Activated effector memory CD4-positive, alpha-beta T cell treated with anti-CD3 and anti-CD28 coated beads, Interleukin-2, amount 50 U/mL, for 16 hours (primary cell): Measurements from ENCODE around the gene FAM53A.

Experiments used
- DNase-seq: peaks from one replicate; pipeline ENCODE4 v3.0.0-alpha.2; 2020

FAM53A gene

GRCh38 chr4:1601852-1602654 lies 82.1 kb downstream of the FAM53A start:
- DNase-seq: peak; percentile 58

DNA sequence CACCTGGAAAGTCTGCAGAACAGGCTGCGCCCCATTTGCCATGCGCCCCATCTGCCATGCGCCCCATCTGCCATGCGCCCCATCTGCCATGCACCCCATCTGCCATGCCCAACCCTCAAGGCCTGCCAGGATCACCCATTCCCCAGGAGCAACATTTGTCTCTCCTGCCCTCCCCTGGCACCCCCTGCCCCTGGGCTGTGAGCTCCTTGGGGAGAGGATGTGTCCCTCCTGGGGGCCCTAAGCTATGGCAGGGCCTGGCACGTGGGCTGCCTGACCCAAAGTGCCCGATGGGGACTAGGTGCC lies 82.6 kb downstream of the FAM53A start:
- peak; percentile 19 for DNase-seq

- DNase-seq: peak; percentile 53
Observed at GRCh38 chr4:1600811-1601532, 83.1 kb downstream of the FAM53A start.

GRCh38 chr4:1600211-1600780 lies 83.8 kb downstream of the FAM53A start:
- DNase-seq: no peak

DNA sequence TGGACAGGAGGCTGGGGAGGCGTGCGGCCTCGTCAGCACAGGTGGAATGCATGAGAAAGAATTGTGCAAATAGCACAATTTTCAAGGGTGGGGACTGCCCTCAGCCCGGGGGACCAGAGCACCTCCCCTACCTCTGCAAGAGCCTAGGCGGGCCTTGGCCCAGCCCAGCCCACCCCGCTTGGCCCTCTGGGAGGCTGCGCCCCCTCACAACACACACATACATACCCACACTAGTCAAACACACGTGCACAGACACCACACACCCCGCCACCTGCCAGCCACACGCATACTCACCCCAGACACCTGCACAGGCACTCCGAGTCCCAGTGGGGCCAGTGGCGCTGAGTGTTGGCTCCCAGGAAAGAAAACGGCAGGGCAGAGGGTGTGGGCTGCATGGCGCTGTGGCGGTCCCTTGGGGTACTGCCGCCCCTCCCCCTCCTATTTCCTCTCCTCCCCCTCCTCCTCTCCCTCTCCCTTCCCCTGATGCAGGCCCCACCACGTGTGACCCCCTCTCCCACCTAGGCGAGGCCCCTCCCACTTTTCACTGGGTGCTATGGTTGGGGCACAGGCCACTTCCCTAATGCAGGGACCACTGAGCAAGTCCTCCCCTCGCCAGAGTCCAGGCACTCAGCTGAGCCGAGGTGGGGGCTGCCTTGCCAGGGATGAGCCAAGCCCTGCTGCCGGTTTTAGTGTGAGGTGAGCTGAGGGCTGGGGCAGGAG lies 84.5 kb downstream of the FAM53A start:
- no peak for DNase-seq

DNA sequence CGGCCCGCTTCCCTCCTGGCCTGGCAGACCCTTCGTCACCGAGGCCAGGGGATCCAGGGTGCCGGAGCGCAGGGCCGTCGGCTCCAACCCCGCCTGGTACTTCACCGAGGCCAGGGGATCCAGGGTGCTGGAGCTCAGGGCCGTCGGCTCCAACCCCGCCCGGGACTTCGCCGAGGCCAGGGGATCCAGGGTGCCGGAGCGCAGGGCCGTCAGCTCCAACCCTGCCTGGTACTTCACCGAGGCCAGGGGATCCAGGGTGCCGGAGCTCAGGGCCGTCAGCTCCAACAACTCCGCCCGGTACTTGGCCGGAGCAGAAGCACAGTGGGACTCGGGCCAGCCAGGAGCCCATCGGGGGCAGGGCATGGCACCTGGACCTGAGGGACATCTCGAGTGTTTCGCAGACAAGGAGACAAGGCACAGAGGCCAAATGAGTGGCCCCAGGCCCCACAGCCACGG lies 85.1 kb downstream of the FAM53A start:
- DNase-seq: no peak

DNA sequence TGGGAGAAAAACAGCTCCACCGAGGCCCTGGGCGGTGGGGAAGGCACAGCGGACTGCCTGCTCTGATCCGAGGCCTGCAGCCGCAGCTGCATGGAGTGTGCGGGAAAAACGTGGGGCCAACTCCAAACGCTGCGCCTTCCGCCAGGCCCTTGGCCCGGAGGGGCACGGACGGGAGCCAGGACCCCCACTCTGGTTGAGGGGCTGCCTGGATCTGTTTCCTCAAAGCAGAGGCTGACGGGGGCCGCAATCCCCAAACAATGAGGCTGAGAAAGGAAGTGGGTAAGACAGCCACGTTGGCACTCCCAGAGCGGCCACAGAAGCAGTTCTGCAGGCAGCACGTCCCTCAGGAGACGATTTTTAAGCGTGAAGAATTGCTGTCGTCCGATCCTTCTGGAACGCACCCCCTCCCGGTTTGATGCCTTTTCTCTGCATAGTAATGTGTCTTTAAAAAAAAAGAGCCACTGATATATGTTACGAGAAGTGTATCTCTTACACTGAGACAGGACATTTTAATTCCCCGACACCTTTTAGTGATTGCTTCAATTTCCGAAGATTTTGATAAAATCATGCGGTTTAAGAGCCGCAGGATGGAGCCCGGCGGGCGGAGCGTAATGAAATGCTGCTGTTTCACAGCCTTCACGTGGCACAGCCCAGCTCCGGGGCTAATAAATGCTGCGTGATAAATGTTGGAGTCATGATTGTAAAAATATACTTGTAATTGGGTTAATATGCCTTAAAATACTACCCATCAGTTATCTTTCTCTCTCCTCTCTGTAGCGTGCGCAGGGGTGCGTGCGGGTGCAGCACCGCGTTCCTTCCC lies 85.7 kb downstream of the FAM53A start:
- DNase-seq: no peak

GRCh38 chr4:1597021-1597931 lies 86.8 kb downstream of the FAM53A start:
- DNase-seq: no peak

GRCh38 chr4:1596393-1596792 lies 87.7 kb downstream of the FAM53A start:
- no peak for DNase-seq

GRCh38 chr4:1595789-1596325 lies 88.3 kb downstream of the FAM53A start:
- DNase-seq: no peak

GRCh38 chr4:1594871-1595788 lies 89.0 kb downstream of the FAM53A start:
- DNase-seq: no peak

DNA sequence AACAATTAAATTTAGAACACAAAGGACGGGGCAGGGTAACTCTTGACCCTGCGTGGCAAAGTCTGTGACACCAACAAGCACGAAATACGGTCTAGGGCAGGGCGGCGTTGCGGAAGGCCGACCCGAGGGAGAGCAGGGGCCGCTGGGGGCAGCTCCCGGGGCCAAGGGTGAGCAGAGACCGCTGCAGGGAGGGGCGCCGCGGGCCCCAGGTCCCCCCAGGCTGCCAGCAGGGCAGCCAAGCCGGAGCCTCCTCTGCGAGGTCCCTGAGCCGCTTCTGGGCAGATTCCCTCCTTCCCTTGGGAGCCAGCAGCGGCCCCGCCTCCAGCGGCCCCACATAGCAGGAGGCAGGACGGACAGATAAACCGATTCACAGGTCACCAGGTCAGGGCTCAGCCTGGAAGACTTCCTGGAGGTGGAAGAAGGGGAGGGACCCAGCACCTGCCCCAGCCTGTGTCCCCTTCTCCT lies 90.2 kb downstream of the FAM53A start:
- DNase-seq: no peak

DNA sequence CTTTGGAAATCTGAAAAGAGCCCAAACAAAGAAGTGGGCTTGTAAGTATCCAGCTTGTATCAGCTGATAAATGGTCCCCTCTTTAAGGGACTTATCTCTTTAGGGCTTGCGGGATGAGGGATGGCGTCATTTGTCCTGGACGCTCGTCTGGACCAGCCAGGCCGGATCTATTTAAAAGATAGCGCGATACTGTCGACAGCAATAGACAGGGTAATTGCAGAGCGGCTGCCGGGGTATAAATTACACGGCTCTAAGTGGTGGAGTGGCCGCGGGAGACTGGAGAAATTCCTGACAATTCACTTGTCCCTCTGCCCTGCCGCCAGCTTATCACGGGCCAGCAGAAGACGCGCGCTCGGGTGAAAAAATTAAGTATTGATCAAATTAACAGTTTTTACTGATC lies 90.7 kb downstream of the FAM53A start:
- DNase-seq: no peak

DNA sequence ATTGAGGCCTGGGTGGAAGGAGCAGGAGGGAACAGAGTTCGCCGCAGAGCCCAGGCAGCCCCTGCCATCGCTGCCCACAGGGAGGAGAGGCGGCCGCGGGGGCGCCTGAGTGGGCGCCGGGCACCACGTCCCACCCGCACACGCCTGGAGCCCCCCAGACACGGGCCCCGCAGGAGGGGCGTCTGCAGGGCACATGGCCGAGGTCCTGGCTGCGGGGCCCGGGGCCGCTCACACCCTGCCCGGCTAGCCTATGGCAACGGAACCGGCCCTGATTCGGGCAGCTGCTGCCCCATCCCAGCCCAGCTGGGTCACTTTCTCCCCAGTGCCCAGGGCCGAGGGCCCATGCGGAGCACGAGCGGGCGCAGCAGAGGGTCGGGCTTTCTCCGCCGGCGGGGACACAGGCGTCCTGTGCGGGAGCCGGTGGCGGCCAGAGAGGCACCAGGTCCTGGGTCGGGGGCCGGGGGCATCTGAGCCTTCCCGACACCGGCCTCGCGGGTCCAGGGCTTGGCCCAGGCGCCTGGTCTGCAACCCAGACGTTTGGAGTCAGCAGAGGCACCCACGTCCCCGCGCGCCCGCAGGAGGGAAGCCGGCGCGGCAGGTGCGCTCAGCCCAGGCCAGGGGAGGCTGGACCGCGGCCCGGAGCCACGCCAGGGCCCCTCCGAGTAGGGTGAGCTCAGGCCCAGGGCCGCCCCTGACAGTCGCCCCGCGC lies 91.2 kb downstream of the FAM53A start:
- no peak for DNase-seq

GRCh38 chr4:1592068-1592708 lies 91.9 kb downstream of the FAM53A start:
- DNase-seq: no peak

GRCh38 chr4:1591107-1591506 lies 93.0 kb downstream of the FAM53A start:
- no peak for DNase-seq

GRCh38 chr4:1590244-1590643 lies 93.9 kb downstream of the FAM53A start:
- DNase-seq: no peak
